IMR-90 (cell line): Measurements from ENCODE around the gene ILDR2. TPM values are rescaled to one million over a fixed set of nuclear protein-coding genes. Genes with fewer than 3 reads are reported as not detected.

ENCODE experiments used
- ATAC-seq: fragments of 200-7000 bp; cut with Tn5 transposase; 2 replicates; pipeline ENCODE4 v1.9.1; 2020; ENCODE audit warnings: low read depth, mild to moderate bottlenecking, moderate library complexity
- BruUV-seq: library from RNA; stranded (reverse); fragments of 400-500 nt; replicated peaks from 2 replicates; lab custom pipeline; 2021; lab: Mats Ljungman, UMichigan
- CTCF ChIA-PET: fragments of 300-600 bp; formaldehyde crosslinking; extraction: SDS; loops from one replicate; lab custom pipeline; 2021; ENCODE audit warnings: antibody characterized with exemption; lab: Yijun Ruan, JAX
- POLR2A ChIA-PET: fragments of 300-600 bp; sonication (Branson Sonifier 250); formaldehyde crosslinking; loops from one replicate; lab custom pipeline; 2022; ENCODE audit warnings: antibody characterized with exemption; ENCODE audit not compliant: unreplicated experiment; lab: Charles Lee
- DNase-seq: peaks from one replicate; pipeline ENCODE4 v3.0.0; 2013
- H2AFZ ChIP-seq: replicated peaks from 2 replicates; pipeline ENCODE3; 2013; ENCODE audit warnings: low read length, mild to moderate bottlenecking; ENCODE audit not compliant: poor library complexity
- H2AK5ac ChIP-seq: 2 replicates; pipeline ENCODE4 v1.6.1; 2013; ENCODE audit warnings: low read depth, low read length, inconsistent platforms
- H2AK9ac ChIP-seq: replicated peaks from 2 replicates; pipeline ENCODE3; 2013; ENCODE audit warnings: mild to moderate bottlenecking, low read depth, low read length, moderate library complexity; ENCODE audit not compliant: poor library complexity
- H2BK120ac ChIP-seq: 2 replicates; pipeline ENCODE4 v1.6.1; 2013; ENCODE audit warnings: low read depth, low read length, inconsistent platforms
- H2BK15ac ChIP-seq: 3 replicates; pipeline ENCODE4 v1.6.1; 2013; ENCODE audit warnings: low read depth, low read length, inconsistent platforms
- H2BK20ac ChIP-seq: 2 replicates; pipeline ENCODE4 v1.6.1; 2013; ENCODE audit warnings: low read depth, mild to moderate bottlenecking, inconsistent platforms, low read length, moderate library complexity
- H2BK5ac ChIP-seq: 2 replicates; pipeline ENCODE4 v1.6.1; 2013; ENCODE audit warnings: mild to moderate bottlenecking, low read depth, low read length, inconsistent platforms; ENCODE audit not compliant: poor library complexity, severe bottlenecking
- H3K14ac ChIP-seq: replicated peaks from 2 replicates; pipeline ENCODE4 v1.6.1; 2013; ENCODE audit warnings: low read depth, low read length, inconsistent platforms
- H3K18ac ChIP-seq: 2 replicates; pipeline ENCODE4 v1.6.1; 2013; ENCODE audit warnings: low read depth, low read length, control low read depth
- H3K23ac ChIP-seq: 2 replicates; pipeline ENCODE4 v1.6.1; 2013; ENCODE audit warnings: low read depth, low read length, inconsistent platforms
- H3K27ac ChIP-seq: 2 replicates; pipeline ENCODE4 v1.5.1; 2013; ENCODE audit warnings: mild to moderate bottlenecking, control low read depth, low read length; ENCODE audit not compliant: insufficient read depth
- H3K27me3 ChIP-seq: 2 replicates; pipeline ENCODE4 v1.6.1; 2013; ENCODE audit warnings: low read length; ENCODE audit not compliant: control insufficient read depth, insufficient read depth
- H3K36me3 ChIP-seq: 2 replicates; pipeline ENCODE4 v1.6.1; 2013; ENCODE audit warnings: low read length, mixed read lengths; ENCODE audit not compliant: control insufficient read depth, insufficient read depth
- H3K4ac ChIP-seq: 2 replicates; pipeline ENCODE4 v1.6.1; 2013; ENCODE audit warnings: low read depth, low read length, inconsistent platforms
- H3K4me1 ChIP-seq: 2 replicates; pipeline ENCODE4 v1.6.1; 2013; ENCODE audit warnings: low read length, mixed read lengths; ENCODE audit not compliant: control insufficient read depth, insufficient read depth
- H3K4me2 ChIP-seq: 2 replicates; pipeline ENCODE4 v1.6.1; 2013; ENCODE audit warnings: low read depth, mild to moderate bottlenecking, control low read depth, low read length, moderate library complexity
- H3K4me3 ChIP-seq: 2 replicates; pipeline ENCODE4 v1.5.1; 2013; ENCODE audit warnings: low read depth, mild to moderate bottlenecking, control low read depth, low read length, moderate library complexity; ENCODE audit not compliant: insufficient read depth
- H3K56ac ChIP-seq: 2 replicates; pipeline ENCODE4 v1.6.1; 2013; ENCODE audit warnings: low read length, inconsistent platforms; ENCODE audit not compliant: insufficient read depth; ENCODE audit errors: extremely low read depth
- H3K79me1 ChIP-seq, 2 experiments: 2 replicates each; pipeline ENCODE4 v1.6.1; 2013; ENCODE audit warnings: low read length in 2 of 2, inconsistent platforms in 1 of 2, low read depth in 1 of 2
- H3K9ac ChIP-seq: 2 replicates; pipeline ENCODE4 v1.6.1; 2013; ENCODE audit warnings: low read depth, low read length, control low read depth
- H3K9me1 ChIP-seq: 2 replicates; pipeline ENCODE4 v1.6.1; 2013; ENCODE audit warnings: low read length, inconsistent platforms; ENCODE audit not compliant: insufficient read depth
- H3K9me3 ChIP-seq: 2 replicates; pipeline ENCODE4 v1.6.1; 2013; ENCODE audit warnings: low read length; ENCODE audit not compliant: control insufficient read depth, insufficient read depth
- H4K20me1 ChIP-seq: 2 replicates; pipeline ENCODE4 v1.6.1; 2013; ENCODE audit warnings: low read length, inconsistent platforms; ENCODE audit not compliant: insufficient read depth
- H4K5ac ChIP-seq: 2 replicates; pipeline ENCODE4 v1.6.1; 2013; ENCODE audit warnings: mild to moderate bottlenecking, low read depth, low read length, control low read depth
- H4K8ac ChIP-seq, 2 experiments: 2 replicates each; pipeline ENCODE4 v1.6.1; 2013; ENCODE audit warnings: low read depth in 2 of 2, low read length in 2 of 2, control low read depth in 1 of 2, inconsistent platforms in 1 of 2
- H4K91ac ChIP-seq: 2 replicates; pipeline ENCODE4 v1.6.1; 2013; ENCODE audit warnings: low read depth, low read length, inconsistent platforms; ENCODE audit not compliant: insufficient read depth
- BHLHE40 ChIP-seq: fragments of 150-350 bp; IDR thresholded peaks from 2 replicates; pipeline ENCODE4 v1.6.1; 2016; ENCODE audit warnings: mild to moderate bottlenecking, low read depth, low read length
- FOS ChIP-seq: fragments of 150-350 bp; IDR thresholded peaks from 2 replicates; pipeline ENCODE4 v1.6.1; 2016; ENCODE audit warnings: low read depth, low read length
- MAZ ChIP-seq: IDR thresholded peaks from 2 replicates; pipeline ENCODE4 v1.6.1; 2012; ENCODE audit warnings: low read depth, mild to moderate bottlenecking, low read length, improper control_type of control experiment, moderate library complexity, borderline replicate concordance
- POLR2A ChIP-seq: IDR thresholded peaks from 2 replicates; pipeline ENCODE4 v1.6.1; 2012; ENCODE audit warnings: mild to moderate bottlenecking, low read depth, low read length
- WGBS, 2 experiments: methylation state at CpG; one replicate each; pipeline versions ENCODE4 v1.1.5 to v1.1.7; 2013; ENCODE audit warnings: missing lambda C conversion rate in 2 of 2; ENCODE audit not compliant: insufficient read length in 1 of 2; ENCODE audit errors: extremely low coverage in 2 of 2; 5-methylcytosine and 5-hydroxymethylcytosine counted together
- dilution Hi-C: fragments of 300-500 bp; cut with HindIII; formaldehyde crosslinking; loops from one replicate; pipeline ENCODE4 v1.14.3; 2018; ENCODE audit warnings: low sequenced_read_pairs; ENCODE audit not compliant: unreplicated experiment
- in situ Hi-C: fragments of 300-500 bp; cut with MboI; formaldehyde crosslinking; loops from 3 replicates; pipeline ENCODE4 v1.14.3; 2019; ENCODE audit warnings: low sequenced_read_pairs, inconsistent platforms, mixed read lengths
- intact Hi-C: fragments of 100-400 bp; cut with micrococcal nuclease; formaldehyde crosslinking; loops from 2 replicates; pipeline ENCODE4 v1.10.0; 2022
- polyA plus RNA-seq, 3 experiments: library from polyadenylated mRNA; depleted of rRNA; stranded (reverse); fragments of >200 nt; gene quantifications; 2 replicates each; pipeline ENCODE4 v1.2.3, GENCODE V29; 2012; ENCODE audit warnings: low replicate concordance in 1 of 3
- total RNA-seq: library from RNA; depleted of rRNA; stranded (reverse); fragments of >200 nt; gene quantifications from 2 replicates; pipeline ENCODE4 v1.2.3, GENCODE V29; 2012
- TF ChIP-seq, protein P1 (sequence below): fragments of 150-350 bp; IDR thresholded peaks from 2 replicates; pipeline ENCODE4 v1.6.1; 2017; ENCODE audit warnings: mild to moderate bottlenecking, antibody characterized with exemption, low read length, low read depth

The ILDR2 gene
- total and polyA plus RNA-seq, 2 of the 4 experiments (the other 2 are of a cell fraction): under 0.01 TPM; not detected in 1

DNA sequence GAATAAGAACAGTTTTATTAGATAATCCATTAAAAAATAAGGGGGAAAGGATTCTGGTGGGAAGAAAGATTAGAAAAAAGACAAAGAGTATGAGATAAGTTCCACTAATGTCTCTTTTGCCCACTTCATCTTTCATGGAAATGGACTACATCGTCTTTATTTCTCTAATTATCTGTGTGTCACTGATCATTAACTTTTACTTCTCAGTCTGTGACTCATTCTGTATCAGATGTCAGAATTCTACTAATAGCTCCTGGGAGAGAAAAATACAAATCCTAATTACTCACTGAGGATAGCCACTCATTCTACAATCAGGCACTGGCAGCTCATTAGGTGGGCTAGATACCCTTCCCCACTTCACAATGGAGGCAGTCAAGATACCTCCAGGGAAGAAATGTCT, 41.7 kb downstream of the ILDR2 start:
- no peaks in the 10 kb centered on the region for H3K9me1 ChIP-seq
- H3K14ac ChIP-seq: no peak overlapping the region
- H3K56ac ChIP-seq: no peak overlapping the region
- H2AK5ac ChIP-seq: no peak overlapping the region
- H3K36me3 ChIP-seq: no peaks in the 10 kb centered on the region
- DNase-seq (no peak), ATAC-seq (no peak)
- TF ChIP-seq FOS (no peak), BHLHE40 (no peak), MAZ (no peak), POLR2A (no peak)
- TF ChIP-seq, protein P1, sequence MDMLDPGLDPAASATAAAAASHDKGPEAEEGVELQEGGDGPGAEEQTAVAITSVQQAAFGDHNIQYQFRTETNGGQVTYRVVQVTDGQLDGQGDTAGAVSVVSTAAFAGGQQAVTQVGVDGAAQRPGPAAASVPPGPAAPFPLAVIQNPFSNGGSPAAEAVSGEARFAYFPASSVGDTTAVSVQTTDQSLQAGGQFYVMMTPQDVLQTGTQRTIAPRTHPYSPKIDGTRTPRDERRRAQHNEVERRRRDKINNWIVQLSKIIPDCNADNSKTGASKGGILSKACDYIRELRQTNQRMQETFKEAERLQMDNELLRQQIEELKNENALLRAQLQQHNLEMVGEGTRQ: no peak
- ChIA-PET POLR2A (no interaction called here), CTCF (interaction anchor here (1.0 kb wide), 1 partner anchor 22 kb away, joined by 3 read pairs; no protein-coding TSS in a partner anchor)
- H4K8ac ChIP-seq: no peak overlapping the region
- H3K4me3 ChIP-seq: no peak overlapping the region
- H3K23ac ChIP-seq: no peak overlapping the region
- WGBS, 2 experiments: no CpG with 5 or more reads among the region's 1 CpG
- H3K9me3 ChIP-seq: no peaks in the 10 kb centered on the region
- no peak overlapping the region for H4K5ac ChIP-seq
- dilution Hi-C loops (no loop called here), in situ Hi-C loops (no loop called here), intact Hi-C loops (no loop called here)
- H3K79me1 ChIP-seq: no peaks in the 10 kb centered on the region
- no peak overlapping the region for H3K18ac ChIP-seq
- no peak overlapping the region for H2AFZ ChIP-seq
- H2BK120ac ChIP-seq: no peak overlapping the region
- BruUV-seq: no TSS peak
- H3K4ac ChIP-seq: no peak overlapping the region
- H3K27me3 ChIP-seq: peaks cover 15% of the 10 kb centered on the region
- no peaks in the 10 kb centered on the region for H4K20me1 ChIP-seq
- no peak overlapping the region for H3K9ac ChIP-seq
- H2BK5ac ChIP-seq: no peak overlapping the region
- H2BK20ac ChIP-seq: no peak overlapping the region
- no peaks in the 10 kb centered on the region for H3K4me1 ChIP-seq
- H3K4me2 ChIP-seq: no peak overlapping the region
- no peak overlapping the region for H3K27ac ChIP-seq
- no peak overlapping the region for H4K91ac ChIP-seq
- no peak overlapping the region for H2AK9ac ChIP-seq
- H2BK15ac ChIP-seq: no peak overlapping the region
